Thymus (tissue), 11 donors: ENCODE data around the gene CDC14B. TPM values are rescaled to one million over a fixed set of nuclear protein-coding genes. Genes with fewer than 3 reads are reported as not detected.

Source experiments
- DNase-seq, 9 donors: peaks; one replicate each; pipeline ENCODE4 v3.0.0-alpha.2; 2013; ENCODE audit warnings: low spot score in 9 of 9, low read depth in 6 of 9, missing footprints in 1 of 9
- H3K27ac ChIP-seq, 2 donors: one replicate each; pipeline ENCODE4 v1.5.1; 2013; ENCODE audit warnings: control low read depth in 1 of 2, low read depth in 1 of 2, low read length in 1 of 2, mild to moderate bottlenecking in 1 of 2, moderate library complexity in 1 of 2
- H3K27me3 ChIP-seq, 2 donors: one replicate each; pipeline ENCODE4 v1.5.1; 2013; ENCODE audit warnings: low read length in 1 of 2; ENCODE audit not compliant: control insufficient read depth in 2 of 2, insufficient read depth in 1 of 2
- H3K36me3 ChIP-seq, 2 donors: one replicate each; pipeline ENCODE4 v1.5.1; 2013; ENCODE audit warnings: low read length in 1 of 2, mild to moderate bottlenecking in 1 of 2, moderate library complexity in 1 of 2; ENCODE audit not compliant: control insufficient read depth in 2 of 2, insufficient read depth in 2 of 2
- H3K4me1 ChIP-seq, 2 donors: one replicate each; pipeline ENCODE4 v1.5.1; 2013; ENCODE audit warnings: low read length in 2 of 2; ENCODE audit not compliant: control insufficient read depth in 2 of 2, insufficient read depth in 2 of 2
- H3K4me3 ChIP-seq, 2 donors: one replicate each; pipeline ENCODE4 v1.5.1; 2013; ENCODE audit warnings: low read length in 2 of 2, control low read depth in 1 of 2, mild to moderate bottlenecking in 1 of 2
- H3K9me3 ChIP-seq, 2 donors: one replicate each; pipeline ENCODE4 v1.5.1; 2013; ENCODE audit warnings: low read length in 1 of 2, mild to moderate bottlenecking in 1 of 2; ENCODE audit not compliant: control insufficient read depth in 2 of 2, insufficient read depth in 1 of 2
- WGBS: extraction: QIAGEN DNeasy Blood & Tissue Kit; methylation state at CpG from one replicate; pipeline ENCODE4 v1.1.7; 2013; 5-methylcytosine and 5-hydroxymethylcytosine counted together
- polyA plus RNA-seq: library from polyadenylated mRNA; stranded (reverse); fragments of 200-250 nt; gene quantifications from one replicate; pipeline ENCODE4 v1.2.3, GENCODE V29; 2013
- total RNA-seq: library from RNA; stranded (reverse); fragments of 120-200 nt; gene quantifications from one replicate; pipeline ENCODE4 v1.2.4, GENCODE V29; 2013
- donor health status: healthy.

The CDC14B gene
- total and polyA plus RNA-seq, 2 donors, result 4.8 to 6.7 TPM

GRCh38 chr9:96655198-96655851 lies 35.7 kb upstream of the CDC14B start, which contains the start of gene PRXL2C:
Gene PRXL2C, minus strand, starts transcription at chr9:96655317. Its CDS starts 36 bp downstream, at chr9:96655281.
- peak within 1 kb of the TSS; percentile 57 to 90 for H3K27ac ChIP-seq
- H3K4me3 ChIP-seq, result peak within 1 kb of the TSS; percentile 42 to 79
- DNase-seq, result peak in 5 of 9 donors; percentile 33 to 60 (median 37)
- peaks cover 0 to 6% of the 10 kb centered on the region in 2 donors for H3K4me1 ChIP-seq
- WGBS, result 4% methylated on average over 57 of the region's 57 CpGs
- no peaks in the 10 kb centered on the region for H3K36me3 ChIP-seq
- H3K9me3 ChIP-seq, result no peaks in the 10 kb centered on the region
- peaks cover 24 to 37% of the 10 kb centered on the region in 2 donors for H3K27me3 ChIP-seq

DNA sequence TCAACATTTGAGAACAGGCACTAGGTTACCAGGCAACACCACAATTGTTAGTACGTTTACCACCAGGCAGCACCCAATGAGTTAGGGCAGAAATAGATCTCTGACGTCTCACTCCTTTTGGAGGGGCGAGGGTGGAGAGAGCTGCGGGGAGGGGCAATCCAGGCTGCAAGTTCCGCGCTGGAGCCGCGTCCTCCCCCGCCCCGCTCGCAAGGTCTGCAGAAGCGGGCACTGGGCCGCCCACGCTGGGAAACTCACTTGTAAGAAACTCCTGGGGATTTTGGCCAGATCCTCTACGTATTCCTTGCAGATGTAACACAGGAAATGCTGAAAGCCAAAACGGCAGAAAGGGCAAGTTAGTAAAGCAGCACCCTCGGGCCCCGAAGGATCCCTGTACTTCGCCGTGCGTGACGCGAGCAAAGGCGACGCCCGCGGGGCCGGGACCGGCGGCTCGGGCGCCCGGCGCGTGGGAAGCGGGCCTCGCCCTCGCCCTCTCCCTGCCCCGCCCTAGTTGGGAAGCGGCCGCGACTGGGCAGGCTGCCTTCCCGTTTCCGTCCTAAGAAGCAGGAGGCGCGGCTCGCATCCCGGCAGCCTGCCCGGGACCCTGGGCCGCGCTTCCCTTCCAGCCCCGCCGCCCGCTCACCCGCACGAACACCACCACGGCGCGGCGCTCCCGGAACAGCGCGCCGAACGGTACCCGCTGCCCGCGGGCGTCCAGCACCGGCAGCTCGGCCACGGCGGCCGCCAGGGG lies 35.0 kb upstream of the CDC14B start:
- 1% methylated on average over 74 of the region's 74 CpGs for WGBS

GRCh38 chr9:96651626-96652025 lies 32.0 kb upstream of the CDC14B start:
- H3K4me3 ChIP-seq, result no peak overlapping the region
- peaks cover 0 to 6% of the 10 kb centered on the region in 2 donors for H3K4me1 ChIP-seq
- peak in 2 of 9 donors; percentile 3 to 15 for DNase-seq
- no peak overlapping the region for H3K27ac ChIP-seq
- no peaks in the 10 kb centered on the region for H3K36me3 ChIP-seq
- peaks cover 24 to 30% of the 10 kb centered on the region in 2 donors for H3K27me3 ChIP-seq
- no peaks in the 10 kb centered on the region for H3K9me3 ChIP-seq

More for the DNA sequence above, 35.0 kb upstream of the CDC14B start:
- Histone ChIP-seq H3K36me3 (no peaks in the 10 kb centered on the region), H3K4me1 (peaks cover 0 to 6% of the 10 kb centered on the region in 2 donors), H3K27me3 (peaks cover 24 to 35% of the 10 kb centered on the region in 2 donors), H3K27ac (peak overlapping the region; percentile 57 to 90), H3K4me3 (peak overlapping the region; percentile 35 to 79), H3K9me3 (no peaks in the 10 kb centered on the region)
- peak in 4 of 9 donors; percentile 24 to 63 (median 37) for DNase-seq

GRCh38 chr9:96649620-96650324 lies 30.1 kb upstream of the CDC14B start:
- Histone ChIP-seq H3K4me3 (no peak overlapping the region), H3K27ac (no peak overlapping the region), H3K9me3 (no peaks in the 10 kb centered on the region), H3K36me3 (no peaks in the 10 kb centered on the region), H3K27me3 (peaks cover 11 to 14% of the 10 kb centered on the region in 2 donors), H3K4me1 (no peaks in the 10 kb centered on the region)
- no peak for DNase-seq
- WGBS, result 94% methylated on average over 1 of the region's 1 CpG

DNA sequence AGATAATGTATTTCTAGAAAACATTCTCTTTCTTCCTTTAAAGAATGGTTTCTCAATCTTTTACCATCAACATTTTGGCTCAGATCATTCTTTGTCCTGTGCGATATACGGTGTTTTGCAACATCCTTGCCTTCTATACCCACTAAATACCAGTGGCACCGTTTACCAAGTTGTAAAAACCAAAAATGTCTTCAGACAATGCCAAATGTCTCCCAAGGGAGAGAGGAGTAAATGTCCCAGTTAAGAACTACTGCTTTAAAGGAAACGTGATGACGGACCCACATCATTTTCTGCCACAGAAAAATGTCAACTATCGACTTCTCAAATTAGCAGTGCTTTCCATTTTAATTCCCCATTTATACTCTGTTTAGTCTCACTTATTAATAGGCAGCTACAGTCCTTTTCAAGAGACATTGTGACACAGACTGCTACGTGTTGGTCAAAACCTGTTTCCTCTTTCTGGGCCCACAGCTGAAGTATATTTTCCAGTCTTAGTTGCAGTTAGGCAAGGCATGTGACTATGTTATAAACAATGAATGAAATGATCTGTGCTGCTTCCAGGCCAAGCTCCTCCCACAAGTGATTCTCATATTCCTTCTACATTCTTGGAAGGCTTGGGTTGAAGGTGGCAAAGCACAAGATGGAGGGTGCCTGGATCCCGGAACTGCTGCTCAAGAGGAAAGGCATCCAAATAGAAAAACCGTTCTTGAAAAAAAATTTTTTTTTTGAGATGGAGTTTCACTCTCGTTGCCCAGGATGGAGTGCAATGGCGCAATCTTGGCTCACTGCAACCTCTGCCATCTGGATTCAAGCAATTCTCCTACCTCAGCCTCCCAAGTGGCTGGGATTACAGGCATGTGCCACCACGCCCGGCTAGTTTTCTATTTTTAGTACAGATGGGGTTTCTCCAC lies 26.7 kb upstream of the CDC14B start:
- no peaks in the 10 kb centered on the region for H3K4me1 ChIP-seq
- H3K27me3 ChIP-seq, result no peaks in the 10 kb centered on the region
- no peaks in the 10 kb centered on the region for H3K36me3 ChIP-seq
- DNase-seq, result peak in 1 of 9 donors; percentile 19
- no peak overlapping the region for H3K4me3 ChIP-seq
- H3K27ac ChIP-seq, result no peak overlapping the region
- WGBS, result 75% methylated on average over 13 of the region's 13 CpGs
- no peaks in the 10 kb centered on the region for H3K9me3 ChIP-seq

- no peak overlapping the region for H3K4me3 ChIP-seq
- H3K27ac ChIP-seq, result no peak overlapping the region
- no peaks in the 10 kb centered on the region for H3K36me3 ChIP-seq
- DNase-seq, result no peak
- 100% methylated on average over 2 of the region's 2 CpGs for WGBS
- H3K4me1 ChIP-seq, result no peaks in the 10 kb centered on the region
- no peaks in the 10 kb centered on the region for H3K27me3 ChIP-seq
- H3K9me3 ChIP-seq, result no peaks in the 10 kb centered on the region
Measured at GRCh38 chr9:96644137-96644536, 24.5 kb upstream of the CDC14B start.

DNA sequence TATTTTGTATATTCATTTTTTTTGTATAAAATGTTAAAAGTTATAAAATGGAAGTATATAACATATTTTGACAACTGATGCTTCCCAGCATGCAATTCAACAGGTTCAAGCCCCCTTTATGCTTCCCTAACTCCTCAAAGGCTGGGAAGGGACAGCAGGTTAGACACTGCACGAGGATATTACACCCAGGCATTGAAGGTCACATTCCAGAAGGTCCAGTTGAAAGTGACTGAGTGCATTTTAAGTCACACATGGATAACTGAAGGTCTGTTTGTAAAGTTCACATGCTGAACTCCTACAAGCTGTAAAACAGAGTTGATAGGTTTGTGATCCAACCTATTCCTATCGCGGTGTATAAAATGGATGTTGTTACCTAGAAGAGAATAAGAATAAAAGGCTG lies 21.9 kb upstream of the CDC14B start:
- no peaks in the 10 kb centered on the region for H3K4me1 ChIP-seq
- DNase-seq, result no peak
- H3K4me3 ChIP-seq, result no peak overlapping the region
- 96% methylated on average over 3 of the region's 3 CpGs for WGBS
- no peaks in the 10 kb centered on the region for H3K27me3 ChIP-seq
- H3K36me3 ChIP-seq, result no peaks in the 10 kb centered on the region
- H3K9me3 ChIP-seq, result no peaks in the 10 kb centered on the region
- no peak overlapping the region for H3K27ac ChIP-seq

- Histone ChIP-seq H3K27ac (no peak overlapping the region), H3K27me3 (no peaks in the 10 kb centered on the region), H3K4me1 (no peaks in the 10 kb centered on the region), H3K36me3 (no peaks in the 10 kb centered on the region), H3K9me3 (no peaks in the 10 kb centered on the region), H3K4me3 (no peak overlapping the region)
- DNase-seq, result no peak
- WGBS, result 96% methylated on average over 19 of the region's 19 CpGs
Measured at GRCh38 chr9:96638606-96639364, 19.1 kb upstream of the CDC14B start.
